Measurements from ENCODE around the gene HINT1. TPM values are rescaled to one million over a fixed set of nuclear protein-coding genes. Genes with fewer than 3 reads are reported as not detected.

The HINT1 gene
- total RNA-seq, 2 donors from 2014 or later: 174 to 239 TPM

GRCh38 chr5:131193106-131193505 is 28.1 kb upstream of the HINT1 start:
- TF ChIP-seq, protein P1, sequence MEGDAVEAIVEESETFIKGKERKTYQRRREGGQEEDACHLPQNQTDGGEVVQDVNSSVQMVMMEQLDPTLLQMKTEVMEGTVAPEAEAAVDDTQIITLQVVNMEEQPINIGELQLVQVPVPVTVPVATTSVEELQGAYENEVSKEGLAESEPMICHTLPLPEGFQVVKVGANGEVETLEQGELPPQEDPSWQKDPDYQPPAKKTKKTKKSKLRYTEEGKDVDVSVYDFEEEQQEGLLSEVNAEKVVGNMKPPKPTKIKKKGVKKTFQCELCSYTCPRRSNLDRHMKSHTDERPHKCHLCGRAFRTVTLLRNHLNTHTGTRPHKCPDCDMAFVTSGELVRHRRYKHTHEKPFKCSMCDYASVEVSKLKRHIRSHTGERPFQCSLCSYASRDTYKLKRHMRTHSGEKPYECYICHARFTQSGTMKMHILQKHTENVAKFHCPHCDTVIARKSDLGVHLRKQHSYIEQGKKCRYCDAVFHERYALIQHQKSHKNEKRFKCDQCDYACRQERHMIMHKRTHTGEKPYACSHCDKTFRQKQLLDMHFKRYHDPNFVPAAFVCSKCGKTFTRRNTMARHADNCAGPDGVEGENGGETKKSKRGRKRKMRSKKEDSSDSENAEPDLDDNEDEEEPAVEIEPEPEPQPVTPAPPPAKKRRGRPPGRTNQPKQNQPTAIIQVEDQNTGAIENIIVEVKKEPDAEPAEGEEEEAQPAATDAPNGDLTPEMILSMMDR (conservative IDR thresholded peaks at IDR 0.05): no peak
- Mint-ChIP-seq H3K27me3 (ENCODE audit: insufficient read depth) (no peaks in the 10 kb centered on the region), H3K27ac (no peak overlapping the region), H3K9me3 (no peaks in the 10 kb centered on the region), H3K4me1 (peaks cover 20% of the 10 kb centered on the region), H3K4me3 (no peak overlapping the region), H3K36me3 (ENCODE audit: low read depth) (peaks cover 4% of the 10 kb centered on the region)
- DNase-seq: no peak
- H3K36me3 ChIP-seq (ENCODE audit: control insufficient read depth, insufficient read depth, low read length): no peaks in the 10 kb centered on the region
- peaks cover 6% of the 10 kb centered on the region for H3K4me1 ChIP-seq (ENCODE audit: control insufficient read depth, insufficient read depth, low read length)
- no peak overlapping the region for H3K9ac ChIP-seq (ENCODE audit: extremely low read depth, low read length, poor library complexity, severe bottlenecking)
- H3K9me3 ChIP-seq (ENCODE audit: control insufficient read depth, low read length): no peaks in the 10 kb centered on the region
- no peaks in the 10 kb centered on the region for H3K27me3 ChIP-seq (ENCODE audit: control insufficient read depth, insufficient read depth, low read length, poor library complexity, severe bottlenecking)
- no peak overlapping the region for H3K4me3 ChIP-seq (ENCODE audit: low read length)
- H3K27ac ChIP-seq (ENCODE audit: low read depth, low read length): no peak overlapping the region
- 76 to 93% methylated on average over 2 of the region's 2 CpGs for WGBS, 2 experiments (ENCODE audit: insufficient coverage in 1 of 2, insufficient read length in 1 of 2)

DNA sequence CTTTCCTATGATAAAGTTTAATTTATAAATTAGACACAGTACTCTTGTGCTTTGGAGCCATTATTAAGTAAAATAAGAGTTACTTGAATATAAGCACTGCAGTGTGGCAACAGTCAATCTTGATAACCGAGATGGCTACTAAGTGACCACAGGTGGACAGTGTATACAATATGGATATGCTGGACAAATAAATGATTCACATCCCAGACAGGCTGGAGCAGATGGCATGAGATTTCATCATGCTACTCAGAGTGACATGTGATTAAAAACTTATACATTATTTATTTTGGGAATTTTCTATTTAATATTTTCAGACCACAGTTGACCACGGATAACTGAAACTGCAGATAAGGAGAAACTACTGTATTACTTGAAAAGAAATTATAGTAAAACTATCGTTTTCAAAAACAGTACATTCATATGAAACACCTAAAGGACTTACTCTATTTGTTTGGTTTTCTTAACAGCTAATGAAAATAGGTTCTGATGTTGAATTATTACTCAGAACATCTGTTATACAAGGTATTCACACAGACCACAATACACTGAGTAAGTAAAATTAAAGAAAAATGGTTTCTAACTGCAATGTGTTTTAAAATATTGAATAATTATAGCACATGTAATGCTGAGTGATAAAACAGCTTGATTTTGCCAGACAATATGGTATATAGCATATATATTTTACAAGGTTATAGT is 21.7 kb upstream of the HINT1 start:
- H3K9me3 Mint-ChIP-seq: no peaks in the 10 kb centered on the region
- H3K27me3 Mint-ChIP-seq (ENCODE audit: insufficient read depth): no peaks in the 10 kb centered on the region

DNA sequence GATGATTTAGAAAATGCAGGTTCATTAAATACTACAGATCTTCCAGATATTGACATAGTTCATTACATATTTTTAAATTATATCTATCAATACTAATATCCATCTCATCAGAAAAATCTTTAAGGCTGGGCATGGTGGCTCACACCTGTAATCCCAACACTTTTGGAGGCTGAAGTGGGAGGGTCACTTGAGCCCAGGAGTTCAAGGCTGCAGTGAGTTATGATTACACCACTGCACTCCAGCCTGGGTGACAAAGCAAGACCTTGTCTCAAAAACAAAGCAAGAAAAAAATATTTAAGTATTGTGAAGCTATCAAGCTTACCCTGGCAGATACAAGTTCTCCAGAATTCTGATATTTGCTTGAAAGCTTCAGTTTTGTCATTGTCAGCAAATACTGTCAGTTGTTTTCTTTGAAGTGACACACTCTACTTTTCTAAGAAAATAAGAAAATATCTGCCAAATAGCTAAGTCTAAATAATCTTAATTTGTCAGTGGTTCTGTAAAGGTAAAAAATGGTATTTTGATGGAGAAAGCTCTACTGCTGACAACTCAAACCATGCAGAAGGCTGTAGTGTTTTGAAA is 20.6 kb upstream of the HINT1 start:
- H3K27ac ChIP-seq (ENCODE audit: low read depth, low read length): no peak overlapping the region
- no peak overlapping the region for H3K9ac ChIP-seq (ENCODE audit: extremely low read depth, low read length, poor library complexity, severe bottlenecking)
- Mint-ChIP-seq H3K27me3 (ENCODE audit: insufficient read depth) (no peaks in the 10 kb centered on the region), H3K36me3 (ENCODE audit: low read depth) (peaks cover 6% of the 10 kb centered on the region), H3K4me3 (no peak overlapping the region), H3K4me1 (no peaks in the 10 kb centered on the region), H3K9me3 (no peaks in the 10 kb centered on the region), H3K27ac (no peak overlapping the region)
- H3K9me3 ChIP-seq (ENCODE audit: control insufficient read depth, low read length): no peaks in the 10 kb centered on the region
- H3K4me1 ChIP-seq (ENCODE audit: control insufficient read depth, insufficient read depth, low read length): no peaks in the 10 kb centered on the region
- no peak overlapping the region for H3K4me3 ChIP-seq (ENCODE audit: low read length)
- DNase-seq: no peak
- no peaks in the 10 kb centered on the region for H3K27me3 ChIP-seq (ENCODE audit: control insufficient read depth, insufficient read depth, low read length, poor library complexity, severe bottlenecking)
- H3K36me3 ChIP-seq (ENCODE audit: control insufficient read depth, insufficient read depth, low read length): no peaks in the 10 kb centered on the region
- TF ChIP-seq, protein P1 (conservative IDR thresholded peaks at IDR 0.05): no peak

More for the DNA sequence above, 21.7 kb upstream of the HINT1 start:
- no peak for DNase-seq
- Histone ChIP-seq H3K36me3 (ENCODE audit: control insufficient read depth, insufficient read depth, low read length) (no peaks in the 10 kb centered on the region), H3K4me1 (ENCODE audit: control insufficient read depth, insufficient read depth, low read length) (no peaks in the 10 kb centered on the region), H3K27me3 (ENCODE audit: control insufficient read depth, insufficient read depth, low read length, poor library complexity, severe bottlenecking) (no peaks in the 10 kb centered on the region), H3K9me3 (ENCODE audit: control insufficient read depth, low read length) (no peaks in the 10 kb centered on the region), H3K27ac (ENCODE audit: low read depth, low read length) (no peak overlapping the region), H3K9ac (ENCODE audit: extremely low read depth, low read length, poor library complexity, severe bottlenecking) (no peak overlapping the region), H3K4me3 (ENCODE audit: low read length) (no peak overlapping the region)
- Mint-ChIP-seq H3K27ac (no peak overlapping the region), H3K4me1 (no peaks in the 10 kb centered on the region), H3K4me3 (no peak overlapping the region), H3K36me3 (ENCODE audit: low read depth) (peaks cover 6% of the 10 kb centered on the region)
- TF ChIP-seq, protein P1 (conservative IDR thresholded peaks at IDR 0.05): no peak
- WGBS, 2 experiments (ENCODE audit: insufficient coverage in 1 of 2, insufficient read length in 1 of 2): 82 to 100% methylated on average over 1 to 3 of the region's 3 CpGs

All from endodermal cell (in vitro differentiated cells).